ENCODE results near the gene CADPS2.

The CADPS2 gene

DNA sequence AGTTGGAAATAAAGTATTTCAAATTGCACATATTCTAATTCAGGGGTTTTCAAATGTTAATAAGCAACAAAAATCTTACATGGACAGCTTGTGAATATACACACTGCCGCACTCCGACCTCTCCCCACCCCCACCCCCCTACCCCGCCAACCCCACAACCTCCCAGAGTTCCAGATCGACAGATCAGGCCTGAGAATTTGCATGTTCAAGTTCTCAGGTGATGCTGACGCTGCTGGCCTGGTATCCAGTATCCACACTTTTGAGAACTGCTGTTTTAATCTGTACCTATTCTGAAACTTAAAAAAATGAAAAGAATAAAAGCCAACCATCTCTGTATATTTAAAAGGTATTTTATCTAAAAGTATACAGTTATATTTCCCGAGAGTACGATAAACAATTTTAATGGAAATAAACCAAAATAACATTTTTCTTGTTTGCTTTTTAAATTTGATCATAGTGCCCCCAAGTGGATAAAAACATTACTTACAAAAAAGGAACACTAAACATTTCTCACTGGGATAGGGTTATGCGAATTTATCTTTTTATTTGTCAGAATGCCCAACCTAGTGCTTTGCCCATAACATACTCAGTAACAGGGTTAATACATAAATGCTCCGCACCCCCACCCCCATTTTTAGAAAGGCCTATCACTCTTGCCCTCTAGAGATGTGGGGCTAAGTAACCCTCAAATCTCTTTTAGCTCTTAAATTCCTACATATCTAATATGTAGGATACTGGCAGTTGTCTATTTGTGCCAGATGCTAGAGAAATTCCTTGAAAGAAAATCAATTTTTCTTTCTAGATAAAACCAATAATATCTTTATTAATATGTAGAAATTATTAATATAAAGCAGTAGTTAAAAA, 353.6 kb downstream of the CADPS2 start:
- Histone ChIP-seq H3K9me3 (ENCODE audit: insufficient read depth, low read depth, low read length) (no peaks in the 10 kb centered on the region), H3K9ac (ENCODE audit: low read depth, low read length) (no peak overlapping the region), H3K4me1 (ENCODE audit: insufficient read depth, low read length) (peaks cover 11% of the 10 kb centered on the region), H3K4me3 (ENCODE audit: low read length) (peak overlapping the region; percentile 31), H3K27ac (ENCODE audit: low read depth, low read length) (no peak overlapping the region), H3K27me3 (ENCODE audit: insufficient read depth, low read length) (no peaks in the 10 kb centered on the region), H3K36me3 (ENCODE audit: insufficient read depth, low read length) (no peaks in the 10 kb centered on the region)
- 21% methylated on average over 7 of the region's 9 CpGs for whole genome bisulfite sequencing

GRCh38 chr7:122528879-122529481, 357.3 kb downstream of the CADPS2 start:
- Histone ChIP-seq H3K4me1 (ENCODE audit: insufficient read depth, low read length) (peaks cover 11% of the 10 kb centered on the region), H3K27ac (ENCODE audit: low read depth, low read length) (no peak overlapping the region), H3K36me3 (ENCODE audit: insufficient read depth, low read length) (no peaks in the 10 kb centered on the region), H3K9me3 (ENCODE audit: insufficient read depth, low read depth, low read length) (no peaks in the 10 kb centered on the region), H3K9ac (ENCODE audit: low read depth, low read length) (no peak overlapping the region), H3K27me3 (ENCODE audit: insufficient read depth, low read length) (no peaks in the 10 kb centered on the region), H3K4me3 (ENCODE audit: low read length) (no peak overlapping the region)
- 90% methylated on average over 2 of the region's 3 CpGs for WGBS

DNA sequence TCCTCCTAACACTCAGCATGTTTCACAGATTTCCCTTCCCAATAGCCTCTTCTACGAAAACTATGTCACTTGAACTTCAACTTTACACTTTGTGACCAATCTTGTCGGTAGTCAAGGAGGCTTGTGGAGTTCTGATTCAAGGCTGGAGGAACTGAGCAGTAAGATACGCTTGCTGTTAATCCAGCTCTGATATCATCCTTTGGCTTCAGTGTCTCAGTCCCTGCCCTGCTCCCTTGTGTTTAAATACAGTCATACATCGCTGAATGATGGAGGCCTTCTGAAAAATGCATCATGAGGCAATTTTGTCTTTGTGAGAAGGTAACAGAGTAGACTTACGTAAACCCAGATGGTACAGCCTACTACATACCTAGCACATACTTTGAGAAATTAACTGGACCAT, 360.9 kb downstream of the CADPS2 start:
- no peak overlapping the region for H3K27ac ChIP-seq (ENCODE audit: low read depth, low read length)
- H3K4me1 ChIP-seq (ENCODE audit: insufficient read depth, low read length): peaks cover 20% of the 10 kb centered on the region
- no peak overlapping the region for H3K9ac ChIP-seq (ENCODE audit: low read depth, low read length)
- H3K27me3 ChIP-seq (ENCODE audit: insufficient read depth, low read length): no peaks in the 10 kb centered on the region
- WGBS: 94% methylated on average over 5 of the region's 5 CpGs
- H3K36me3 ChIP-seq (ENCODE audit: insufficient read depth, low read length): no peaks in the 10 kb centered on the region
- H3K4me3 ChIP-seq (ENCODE audit: low read length): no peak overlapping the region
- no peaks in the 10 kb centered on the region for H3K9me3 ChIP-seq (ENCODE audit: insufficient read depth, low read depth, low read length)

- Histone ChIP-seq H3K4me1 (ENCODE audit: insufficient read depth, low read length) (peaks cover 52% of the 10 kb centered on the region), H3K27ac (ENCODE audit: low read depth, low read length) (peak overlapping the region; percentile 26; the same call in 1 of the 2 replicates), H3K36me3 (ENCODE audit: insufficient read depth, low read length) (no peaks in the 10 kb centered on the region), H3K9me3 (ENCODE audit: insufficient read depth, low read depth, low read length) (no peaks in the 10 kb centered on the region), H3K4me3 (ENCODE audit: low read length) (no peak overlapping the region), H3K9ac (ENCODE audit: low read depth, low read length) (no peak overlapping the region), H3K27me3 (ENCODE audit: insufficient read depth, low read length) (no peaks in the 10 kb centered on the region)
Observed at GRCh38 chr7:122521767-122522166, 364.5 kb downstream of the CADPS2 start.

DNA sequence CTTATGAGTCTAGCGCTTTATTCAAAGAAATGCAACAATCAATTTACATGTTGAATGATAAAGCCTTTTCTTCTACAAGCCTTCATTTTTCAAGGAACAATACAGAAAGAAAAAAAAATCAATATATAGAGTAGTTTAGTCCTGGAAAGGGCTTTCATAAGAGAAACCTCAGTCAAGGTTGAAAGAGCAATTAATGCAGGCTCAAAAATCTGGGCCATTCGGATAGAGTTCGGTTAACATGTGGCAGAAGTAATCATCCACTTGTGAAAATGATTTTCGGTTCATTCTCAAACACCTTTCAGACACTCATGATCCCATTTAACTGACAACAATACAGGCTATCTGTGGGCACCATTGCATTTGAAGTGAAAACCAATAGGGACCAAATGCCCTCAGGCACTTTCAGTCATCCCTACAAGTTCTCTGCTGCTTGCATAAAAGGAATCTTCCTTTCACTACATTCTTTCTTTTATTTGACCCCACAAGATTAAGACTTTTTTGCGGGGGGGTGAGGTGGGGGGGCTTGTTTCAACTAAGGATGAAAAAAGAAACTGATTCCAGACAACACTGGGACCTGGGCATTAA, 365.2 kb downstream of the CADPS2 start:
- 9% methylated on average over 4 of the region's 5 CpGs for WGBS
- H3K9me3 ChIP-seq (ENCODE audit: insufficient read depth, low read depth, low read length): no peaks in the 10 kb centered on the region

DNA sequence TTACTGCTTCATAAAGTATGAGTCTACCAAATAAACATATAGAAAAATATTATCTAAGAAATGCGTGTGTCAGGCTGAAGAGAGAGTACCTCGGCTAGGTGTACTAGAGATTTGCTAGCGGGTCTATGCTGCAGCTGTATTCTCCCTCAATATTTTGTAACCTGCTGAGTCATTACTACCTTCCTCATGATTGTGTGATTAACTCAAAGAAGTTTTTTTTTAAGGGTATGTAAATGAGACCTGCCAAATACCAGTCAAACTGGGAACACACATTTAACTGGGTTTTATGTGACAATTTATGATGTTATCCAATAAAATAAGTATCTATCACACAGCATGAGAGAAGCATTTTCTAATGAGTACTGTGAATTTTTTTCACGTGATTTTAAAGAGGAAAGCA, 367.8 kb downstream of the CADPS2 start:
- H3K4me1 ChIP-seq (ENCODE audit: insufficient read depth, low read length): peaks cover 59% of the 10 kb centered on the region
- peak overlapping the region; percentile 74 for H3K27ac ChIP-seq (ENCODE audit: low read depth, low read length)
- no peaks in the 10 kb centered on the region for H3K27me3 ChIP-seq (ENCODE audit: insufficient read depth, low read length)
- H3K4me3 ChIP-seq (ENCODE audit: low read length): no peak overlapping the region
- H3K36me3 ChIP-seq (ENCODE audit: insufficient read depth, low read length): no peaks in the 10 kb centered on the region
- H3K9ac ChIP-seq (ENCODE audit: low read depth, low read length): no peak overlapping the region
- 84% methylated on average over 3 of the region's 4 CpGs for WGBS
- no peaks in the 10 kb centered on the region for H3K9me3 ChIP-seq (ENCODE audit: insufficient read depth, low read depth, low read length)

More for the DNA sequence above, 365.2 kb downstream of the CADPS2 start:
- H3K9ac ChIP-seq (ENCODE audit: low read depth, low read length): no peak overlapping the region
- no peaks in the 10 kb centered on the region for H3K27me3 ChIP-seq (ENCODE audit: insufficient read depth, low read length)
- peak overlapping the region; percentile 72; the same call in 1 of the 2 replicates for H3K27ac ChIP-seq (ENCODE audit: low read depth, low read length)
- no peaks in the 10 kb centered on the region for H3K36me3 ChIP-seq (ENCODE audit: insufficient read depth, low read length)
- H3K4me3 ChIP-seq (ENCODE audit: low read length): no peak overlapping the region
- H3K4me1 ChIP-seq (ENCODE audit: insufficient read depth, low read length): peaks cover 55% of the 10 kb centered on the region

- no peaks in the 10 kb centered on the region for H3K9me3 ChIP-seq (ENCODE audit: insufficient read depth, low read depth, low read length)
- H3K4me1 ChIP-seq (ENCODE audit: insufficient read depth, low read length): peaks cover 58% of the 10 kb centered on the region
- H3K36me3 ChIP-seq (ENCODE audit: insufficient read depth, low read length): no peaks in the 10 kb centered on the region
- no peak overlapping the region for H3K27ac ChIP-seq (ENCODE audit: low read depth, low read length)
- no peaks in the 10 kb centered on the region for H3K27me3 ChIP-seq (ENCODE audit: insufficient read depth, low read length)
- H3K4me3 ChIP-seq (ENCODE audit: low read length): no peak overlapping the region
- WGBS: 60% methylated on average over 1 of the region's 1 CpG
- H3K9ac ChIP-seq (ENCODE audit: low read depth, low read length): no peak overlapping the region
Observed at GRCh38 chr7:122517576-122517975, 368.7 kb downstream of the CADPS2 start.

GRCh38 chr7:122515404-122515803, 370.9 kb downstream of the CADPS2 start:
- H3K4me3 ChIP-seq (ENCODE audit: low read length): no peak overlapping the region
- 65% methylated on average over 1 of the region's 1 CpG for WGBS
- H3K36me3 ChIP-seq (ENCODE audit: insufficient read depth, low read length): no peaks in the 10 kb centered on the region
- peaks cover 44% of the 10 kb centered on the region for H3K4me1 ChIP-seq (ENCODE audit: insufficient read depth, low read length)
- H3K9me3 ChIP-seq (ENCODE audit: insufficient read depth, low read depth, low read length): no peaks in the 10 kb centered on the region
- H3K27ac ChIP-seq (ENCODE audit: low read depth, low read length): no peak overlapping the region
- no peaks in the 10 kb centered on the region for H3K27me3 ChIP-seq (ENCODE audit: insufficient read depth, low read length)
- no peak overlapping the region for H3K9ac ChIP-seq (ENCODE audit: low read depth, low read length)

- no peak overlapping the region for H3K9ac ChIP-seq (ENCODE audit: low read depth, low read length)
- WGBS: 86% methylated on average over 2 of the region's 2 CpGs
- H3K36me3 ChIP-seq (ENCODE audit: insufficient read depth, low read length): no peaks in the 10 kb centered on the region
- no peaks in the 10 kb centered on the region for H3K9me3 ChIP-seq (ENCODE audit: insufficient read depth, low read depth, low read length)
- peaks cover 14% of the 10 kb centered on the region; the same call in 1 of the 2 replicates for H3K4me1 ChIP-seq (ENCODE audit: insufficient read depth, low read length)
- no peak overlapping the region for H3K27ac ChIP-seq (ENCODE audit: low read depth, low read length)
- no peaks in the 10 kb centered on the region for H3K27me3 ChIP-seq (ENCODE audit: insufficient read depth, low read length)
- no peak overlapping the region for H3K4me3 ChIP-seq (ENCODE audit: low read length)
Observed at GRCh38 chr7:122511268-122511667, 375.0 kb downstream of the CADPS2 start.

- Histone ChIP-seq H3K27ac (ENCODE audit: low read depth, low read length) (no peak overlapping the region), H3K36me3 (ENCODE audit: insufficient read depth, low read length) (no peaks in the 10 kb centered on the region)
- WGBS: 86% methylated on average over 2 of the region's 2 CpGs
Observed at GRCh38 chr7:122507591-122507990, 378.7 kb downstream of the CADPS2 start.

DNA sequence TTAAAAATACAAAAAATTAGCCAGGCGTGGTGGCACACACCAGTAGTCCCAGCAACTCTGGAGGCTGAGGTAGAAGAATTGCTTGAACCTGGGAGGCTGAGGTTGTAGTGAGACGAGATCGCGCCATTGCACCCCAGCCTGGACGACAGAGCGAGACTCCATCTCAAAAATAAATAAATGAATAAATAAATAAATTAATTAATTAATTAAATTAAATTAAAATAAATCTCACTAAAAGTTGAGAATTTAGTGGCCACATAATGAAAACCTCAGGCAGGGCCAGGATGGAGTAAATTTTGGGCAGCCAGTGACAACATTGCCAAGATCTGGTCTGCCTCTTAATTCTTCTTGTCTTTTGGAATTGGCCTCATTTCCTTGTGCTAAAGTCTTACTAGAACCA, 394.3 kb downstream of the CADPS2 start:
- Histone ChIP-seq H3K4me1 (ENCODE audit: insufficient read depth, low read length) (no peaks in the 10 kb centered on the region), H3K27ac (ENCODE audit: low read depth, low read length) (no peak overlapping the region), H3K9me3 (ENCODE audit: insufficient read depth, low read depth, low read length) (no peaks in the 10 kb centered on the region), H3K27me3 (ENCODE audit: insufficient read depth, low read length) (no peaks in the 10 kb centered on the region), H3K36me3 (ENCODE audit: insufficient read depth, low read length) (no peaks in the 10 kb centered on the region), H3K9ac (ENCODE audit: low read depth, low read length) (no peak overlapping the region), H3K4me3 (ENCODE audit: low read length) (no peak overlapping the region)
- 89% methylated on average over 4 of the region's 6 CpGs for WGBS

More at GRCh38 chr7:122507591-122507990, 378.7 kb downstream of the CADPS2 start:
- Histone ChIP-seq H3K4me1 (ENCODE audit: insufficient read depth, low read length) (peaks cover 4% of the 10 kb centered on the region; the same call in 1 of the 2 replicates), H3K4me3 (ENCODE audit: low read length) (no peak overlapping the region), H3K9ac (ENCODE audit: low read depth, low read length) (no peak overlapping the region), H3K27me3 (ENCODE audit: insufficient read depth, low read length) (no peaks in the 10 kb centered on the region), H3K9me3 (ENCODE audit: insufficient read depth, low read depth, low read length) (no peaks in the 10 kb centered on the region)

Measured in HUES64 (cell line).